HK-2 (cell line): ENCODE measurements around the gene MEF2B.

ENCODE experiments used
- DNase-seq: peaks from one replicate; pipeline ENCODE4 v3.0.0-alpha.2; 2018; ENCODE audit not compliant: unreplicated experiment

The MEF2B gene

GRCh38 chr19:19170053-19170872, at the start of gene MEF2B:
TSS of gene MEF2B (minus strand) at chr19:19170263. CDS start at chr19:19150735, 19,528 bp downstream.
- DNase-seq = no peak

- DNase-seq = no peak
Measured at GRCh38 chr19:19218911-19219310, 48.8 kb upstream of the MEF2B start.

- no peak for DNase-seq
Measured at GRCh38 chr19:19217099-19217498, 47.0 kb upstream of the MEF2B start.

GRCh38 chr19:19215792-19216191, 45.7 kb upstream of the MEF2B start:
- DNase-seq = no peak

- DNase-seq = peak; percentile 55
Measured at GRCh38 chr19:19214892-19215291, 44.8 kb upstream of the MEF2B start.

GRCh38 chr19:19214159-19214490, 44.1 kb upstream of the MEF2B start:
- DNase-seq = no peak

- DNase-seq = no peak
Measured at GRCh38 chr19:19213426-19214158, 43.5 kb upstream of the MEF2B start.

- no peak for DNase-seq
Measured at GRCh38 chr19:19212916-19213315, 42.9 kb upstream of the MEF2B start.

- DNase-seq = no peak
Measured at GRCh38 chr19:19211499-19212420, 41.7 kb upstream of the MEF2B start, which contains the start of gene NCAN. TSS of gene NCAN (plus strand) at chr19:19211958. CDS start at chr19:19216954, 4,996 bp downstream.

- no peak for DNase-seq
Measured at GRCh38 chr19:19209372-19209771, 39.3 kb upstream of the MEF2B start.

GRCh38 chr19:19207637-19208572, 37.8 kb upstream of the MEF2B start:
- no peak for DNase-seq

- DNase-seq = no peak
Measured at GRCh38 chr19:19206938-19207337, 36.9 kb upstream of the MEF2B start.

- no peak for DNase-seq
Measured at GRCh38 chr19:19205416-19206410, 35.6 kb upstream of the MEF2B start.

GRCh38 chr19:19204181-19204580, 34.1 kb upstream of the MEF2B start:
- DNase-seq = no peak

- DNase-seq = peak; percentile 94
Measured at GRCh38 chr19:19203012-19203856, 33.2 kb upstream of the MEF2B start, which contains the start of gene NR2C2AP. TSS of gene NR2C2AP (minus strand) at chr19:19203414. CDS start at chr19:19203060, 354 bp downstream.

GRCh38 chr19:19202707-19203011, 32.6 kb upstream of the MEF2B start:
- no peak for DNase-seq

GRCh38 chr19:19201697-19202630, 31.9 kb upstream of the MEF2B start:
- DNase-seq = no peak

GRCh38 chr19:19193926-19194325, 23.9 kb upstream of the MEF2B start:
- DNase-seq = no peak
